ENCODE data around the gene SLC16A11. TPM values are rescaled to one million over a fixed set of nuclear protein-coding genes. Genes with fewer than 3 reads are reported as not detected.

Gene SLC16A11
- total and polyA plus RNA-seq, 2 of the 4 experiments (the other 2 are of a cell fraction), result not detected

- ChIA-PET CTCF (interaction anchor here (1.0 kb wide), 1 partner anchor 10 kb away, joined by 3 read pairs; no protein-coding TSS in a partner anchor), POLR2A (ENCODE audit: unreplicated experiment) (no interaction called here)
- Histone ChIP-seq H3K4ac (ENCODE audit: low read depth, low read length) (peak overlapping the region; percentile 97), H3K9ac (ENCODE audit: low read depth, low read length) (peak overlapping the region; percentile 99), H3K9me3 (ENCODE audit: control insufficient read depth, insufficient read depth, low read length) (no peaks in the 10 kb centered on the region), H3K4me2 (ENCODE audit: low read depth, low read length) (peak overlapping the region; percentile 99), H2AK9ac (replicated peaks; ENCODE audit: low read depth, low read length, poor library complexity) (peak overlapping the region; percentile 91), H2AFZ (replicated peaks; ENCODE audit: low read length, poor library complexity) (peak overlapping the region; percentile 88), H2BK15ac (ENCODE audit: low read depth, low read length) (no peak overlapping the region), H3K27ac (ENCODE audit: insufficient read depth, low read length) (peak overlapping the region; percentile 94), H4K20me1 (ENCODE audit: insufficient read depth, low read length) (no peaks in the 10 kb centered on the region), H3K4me1 (ENCODE audit: control insufficient read depth, insufficient read depth, low read length) (peaks cover 3% of the 10 kb centered on the region; the same call in 1 of the 2 replicates), H2BK5ac (ENCODE audit: low read depth, low read length, poor library complexity, severe bottlenecking) (peak overlapping the region; percentile 83), H4K8ac (ENCODE audit: low read depth in 2 of 2, low read length in 2 of 2) (peak overlapping the region; percentile 94), H3K4me3 (ENCODE audit: insufficient read depth, low read depth, low read length) (peak overlapping the region; percentile 72), H3K79me1 (ENCODE audit: low read depth in 1 of 2, low read length in 2 of 2) (peaks cover 26 to 60% of the 10 kb centered on the region in 2 experiments), H4K91ac (ENCODE audit: insufficient read depth, low read depth, low read length) (peak overlapping the region; percentile 64; the same call in 1 of the 2 replicates), H3K27me3 (ENCODE audit: control insufficient read depth, insufficient read depth, low read length) (no peaks in the 10 kb centered on the region), H3K18ac (ENCODE audit: low read depth, low read length) (no peak overlapping the region; the same call in 1 of the 2 replicates), H3K14ac (replicated peaks; ENCODE audit: low read depth, low read length) (peak overlapping the region; percentile 86), H2BK120ac (ENCODE audit: low read depth, low read length) (peak overlapping the region; percentile 57; the same call in 1 of the 2 replicates), H4K5ac (ENCODE audit: low read depth, low read length) (peak overlapping the region; percentile 77), H2BK20ac (ENCODE audit: low read depth, low read length) (no peak overlapping the region), H3K56ac (ENCODE audit: extremely low read depth, insufficient read depth, low read length) (peak overlapping the region; percentile 91), H2AK5ac (ENCODE audit: low read depth, low read length) (peak overlapping the region; percentile 73), H3K9me1 (ENCODE audit: insufficient read depth, low read length) (no peaks in the 10 kb centered on the region; the same call in 1 of the 2 replicates), H3K36me3 (ENCODE audit: control insufficient read depth, insufficient read depth, low read length) (peaks cover 5% of the 10 kb centered on the region; the same call in 1 of the 2 replicates), H3K23ac (ENCODE audit: low read depth, low read length) (peak overlapping the region; percentile 86; the same call in 1 of the 2 replicates)
- no TSS peak for BruUV-seq (replicated peaks)
- dilution Hi-C loops (cut with HindIII; ENCODE audit: low sequenced_read_pairs, unreplicated experiment), result no loop called here
- peak; percentile 96 for DNase-seq
- WGBS, 2 experiments (ENCODE audit: extremely low coverage in 2 of 2, insufficient read length in 1 of 2), result 0% methylated on average over 8 of the region's 75 CpGs; no CpG with 5 or more reads in 1 of the 2 experiments
- intact Hi-C loops (cut with micrococcal nuclease), result loop anchor here (2.0 kb wide), 2 partner anchors 262 to 348 kb away; no protein-coding TSS in a partner anchor
- in situ Hi-C loops (cut with MboI; ENCODE audit: low sequenced_read_pairs), result loop anchor here (10.0 kb wide), 1 partner anchor 350 kb away; no protein-coding TSS in a partner anchor
- ATAC-seq (ENCODE audit: low read depth), result peak; percentile 90
- TF ChIP-seq CHD1 (IDR thresholded peaks at IDR 0.05; ENCODE audit: low read depth, low read length) (no peak; the same call in none of the 2 replicates), NFE2L2 (IDR thresholded peaks at IDR 0.05; ENCODE audit: low read depth, low read length) (no peak), RCOR1 (IDR thresholded peaks at IDR 0.05; ENCODE audit: insufficient replicate concordance, low read length) (no peak), SMC3 (IDR thresholded peaks at IDR 0.05; ENCODE audit: low read depth, low read length) (peak; percentile 16; the same call in 1 of the 2 replicates), BHLHE40 (IDR thresholded peaks at IDR 0.05; ENCODE audit: low read depth, low read length) (peak; percentile 34; the same call in 1 of the 2 replicates), ELK1 (IDR thresholded peaks at IDR 0.05; ENCODE audit: borderline replicate concordance, low read depth, low read length) (no peak), CTCF (conservative IDR thresholded peaks at IDR 0.05; ENCODE audit: low read depth, low read length) (peak; percentile 79), RAD21 (IDR thresholded peaks at IDR 0.05; ENCODE audit: low read length) (no peak; the same call in 1 of the 2 replicates), RFX5 (IDR thresholded peaks at IDR 0.05; ENCODE audit: low read depth, low read length) (no peak), CEBPB (IDR thresholded peaks at IDR 0.05; ENCODE audit: low read depth, low read length) (peak; percentile 68), FOS (IDR thresholded peaks at IDR 0.05; ENCODE audit: low read depth, low read length) (no peak), POLR2A (IDR thresholded peaks at IDR 0.05; ENCODE audit: low read depth, low read length) (peak; percentile 80), USF2 (IDR thresholded peaks at IDR 0.05; ENCODE audit: low read depth, low read length) (no peak)
Measured at GRCh38 chr17:7014261-7014994, 29.5 kb downstream of the SLC16A11 start.

All from IMR-90 (cell line).